CD4-positive, alpha-beta T cell treated with Interleukin-6 for 4 hours (primary cell): Measurements from ENCODE around the gene CYP2D6.
"Not testable (repeated sequence)": the region's sequence is repeated elsewhere in the genome, so short reads cannot be mapped to it uniquely, and the experiment has no call there.

Experiments
- DNase-seq: peaks from one replicate; pipeline ENCODE4 v3.0.0-alpha.2; 2020; ENCODE audit warnings: mixed read lengths

CYP2D6 gene

DNA sequence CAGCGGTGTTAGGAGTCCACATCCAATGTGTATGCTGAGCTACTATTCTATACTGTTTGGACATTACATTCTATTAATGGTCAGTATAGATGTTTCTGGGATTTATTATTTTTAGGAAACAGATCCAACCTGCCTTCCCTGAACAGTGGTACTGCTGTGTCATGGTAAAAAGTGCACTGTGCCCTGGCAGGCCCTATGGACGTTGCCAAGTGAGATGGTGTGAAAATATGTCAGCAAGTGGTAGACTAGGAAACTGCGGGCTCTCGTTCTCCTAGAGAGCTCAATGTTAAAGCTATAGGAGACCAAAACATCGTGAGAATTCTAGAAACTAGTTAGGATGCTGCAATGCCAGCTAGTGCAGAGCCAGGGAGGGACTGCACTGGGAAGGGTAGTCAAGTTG is 26.0 kb upstream of the CYP2D6 start:
- DNase-seq = no peak

DNA sequence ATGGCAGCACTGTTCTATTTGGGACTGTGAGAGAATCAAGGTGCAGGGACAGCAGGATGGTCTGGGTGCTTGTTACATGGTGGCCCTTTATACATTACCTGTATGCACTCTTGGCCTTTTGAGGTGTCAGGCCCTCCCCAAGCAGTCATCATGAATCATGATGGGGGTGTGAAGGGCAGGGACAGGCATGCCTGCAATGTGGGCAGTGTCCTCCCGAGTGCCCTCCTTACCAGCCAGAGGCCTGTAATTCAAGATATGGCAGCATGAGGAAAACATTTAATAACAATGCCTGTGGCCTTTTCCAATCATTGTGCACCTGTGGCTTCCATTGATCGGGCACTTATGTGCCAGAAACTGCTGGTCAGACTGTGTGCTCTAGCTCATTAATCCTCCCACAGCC is 25.5 kb upstream of the CYP2D6 start:
- no peak for DNase-seq

DNA sequence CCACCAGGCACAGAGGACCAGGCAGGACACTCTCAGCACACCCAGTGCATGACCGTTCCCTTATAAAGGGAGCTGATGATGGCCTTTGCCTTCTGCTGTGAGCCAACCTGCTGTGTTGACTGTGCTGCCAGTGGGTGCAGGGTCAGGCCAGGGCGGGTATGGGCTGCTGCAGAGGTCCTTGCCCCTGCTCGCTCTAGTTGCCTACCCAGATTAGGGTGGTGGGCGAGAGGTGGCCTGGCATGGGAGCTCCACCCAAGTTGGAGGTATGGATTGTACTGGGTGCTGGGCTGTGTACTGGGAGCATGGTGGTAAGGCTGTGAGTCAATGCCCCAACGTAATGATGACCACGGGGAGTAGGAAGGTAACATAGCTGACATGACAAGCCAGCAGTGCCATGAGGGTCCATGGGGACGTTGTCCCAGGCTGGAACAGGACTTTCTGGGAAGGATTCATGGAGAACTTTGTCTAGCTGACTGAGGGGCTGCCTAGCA is 24.5 kb upstream of the CYP2D6 start:
- DNase-seq = no peak

DNA sequence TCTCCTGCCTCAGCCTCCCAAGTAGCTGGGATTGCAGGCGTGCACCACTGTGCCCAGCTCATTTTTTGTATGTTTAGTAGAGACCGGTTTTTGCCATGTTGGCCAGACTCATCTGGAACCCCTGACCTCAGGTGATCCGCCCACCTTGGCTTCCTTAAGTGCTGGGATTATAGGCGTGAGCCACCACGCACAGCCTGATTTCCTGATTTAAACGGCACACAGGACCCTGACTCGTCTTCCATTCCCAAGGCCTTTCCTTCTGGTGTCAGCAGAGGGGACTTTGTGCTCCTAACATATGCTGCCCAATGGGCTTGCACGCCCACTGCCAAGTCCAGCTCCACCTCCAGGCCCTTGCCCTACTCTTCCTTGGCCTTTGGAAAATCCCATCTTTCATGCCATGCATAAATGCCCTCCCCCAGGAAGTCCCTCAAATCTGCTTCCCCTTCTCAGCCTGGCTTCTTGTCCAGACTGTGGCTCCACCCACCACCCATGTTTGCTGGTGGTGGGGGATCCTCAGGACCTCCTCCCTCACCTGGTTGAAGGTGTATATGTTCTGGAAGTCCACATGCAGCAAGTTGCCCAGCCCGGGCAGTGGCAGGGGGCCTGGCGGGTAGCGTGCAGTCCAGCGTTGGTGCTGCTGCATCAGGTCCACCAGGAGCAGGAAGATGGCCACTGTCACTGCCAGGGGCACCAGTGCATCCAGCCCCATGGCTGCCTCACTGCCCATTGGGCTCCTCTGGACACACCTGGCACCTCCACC is 23.9 kb upstream of the CYP2D6 start:
- DNase-seq = no peak

DNA sequence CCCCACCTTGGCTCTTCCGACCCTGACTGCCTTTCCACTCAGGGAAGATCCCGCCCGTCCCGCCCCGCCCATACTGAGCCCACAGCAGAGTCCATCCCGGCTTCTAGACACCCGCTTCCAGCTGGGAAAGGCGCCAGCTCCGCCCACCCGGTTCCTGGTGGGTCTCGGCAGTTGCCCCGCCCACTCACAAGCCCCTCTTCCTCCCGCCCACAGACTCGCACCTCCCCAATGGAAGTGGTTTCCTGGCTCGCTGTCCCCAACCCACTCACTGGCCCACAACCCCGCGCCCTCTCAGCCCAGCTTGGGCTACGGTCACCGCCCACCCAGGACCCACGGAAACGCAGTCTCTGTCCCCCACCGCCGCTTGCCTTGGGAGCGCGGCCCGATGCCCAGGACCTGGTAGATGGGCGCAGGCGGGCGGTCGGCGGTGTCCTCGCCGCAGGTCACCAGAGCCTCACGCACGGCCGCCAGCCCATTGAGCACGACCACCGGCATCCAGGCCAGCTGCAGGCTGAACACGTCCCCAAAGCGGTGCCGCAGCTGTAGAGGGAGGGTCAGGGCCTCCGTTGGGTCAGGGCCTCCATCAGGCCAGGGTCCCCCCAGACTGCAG is 22.2 kb upstream of the CYP2D6 start:
- no peak for DNase-seq

DNA sequence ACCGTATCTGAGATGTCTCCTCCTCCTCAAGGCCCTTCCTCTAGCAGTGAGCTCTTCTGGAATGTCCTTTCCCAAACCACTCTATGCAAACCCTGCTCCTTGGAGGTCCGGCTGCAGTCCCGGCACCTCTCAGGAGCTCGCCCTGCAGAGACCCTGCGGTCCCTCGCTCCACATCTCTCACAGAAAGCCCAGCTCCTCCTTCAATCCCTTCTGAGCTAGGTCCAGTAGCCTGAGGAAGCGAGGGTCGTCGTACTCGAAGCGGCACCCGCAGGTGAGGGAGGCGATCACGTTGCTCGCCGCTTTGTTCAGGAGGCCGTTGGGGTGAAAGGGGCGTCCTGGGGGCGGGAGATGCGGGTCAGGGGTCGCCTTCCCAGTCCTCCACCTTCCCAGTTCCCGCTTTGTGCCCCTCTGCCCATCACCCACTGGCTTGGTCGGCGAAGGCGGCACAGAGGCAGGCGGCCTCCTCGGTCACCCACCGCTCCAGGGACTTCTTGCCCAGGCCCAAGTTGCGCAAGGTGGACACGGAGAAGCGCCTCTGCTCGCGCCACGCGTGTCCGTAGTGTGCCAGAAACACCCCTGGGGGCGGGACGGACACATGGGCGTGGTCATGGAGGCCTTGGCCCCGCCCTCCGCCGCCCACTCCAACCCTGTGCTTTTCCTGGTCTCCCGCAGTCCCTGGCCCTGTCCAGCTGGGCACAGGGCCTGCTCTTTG is 21.5 kb upstream of the CYP2D6 start:
- DNase-seq = no peak

DNA sequence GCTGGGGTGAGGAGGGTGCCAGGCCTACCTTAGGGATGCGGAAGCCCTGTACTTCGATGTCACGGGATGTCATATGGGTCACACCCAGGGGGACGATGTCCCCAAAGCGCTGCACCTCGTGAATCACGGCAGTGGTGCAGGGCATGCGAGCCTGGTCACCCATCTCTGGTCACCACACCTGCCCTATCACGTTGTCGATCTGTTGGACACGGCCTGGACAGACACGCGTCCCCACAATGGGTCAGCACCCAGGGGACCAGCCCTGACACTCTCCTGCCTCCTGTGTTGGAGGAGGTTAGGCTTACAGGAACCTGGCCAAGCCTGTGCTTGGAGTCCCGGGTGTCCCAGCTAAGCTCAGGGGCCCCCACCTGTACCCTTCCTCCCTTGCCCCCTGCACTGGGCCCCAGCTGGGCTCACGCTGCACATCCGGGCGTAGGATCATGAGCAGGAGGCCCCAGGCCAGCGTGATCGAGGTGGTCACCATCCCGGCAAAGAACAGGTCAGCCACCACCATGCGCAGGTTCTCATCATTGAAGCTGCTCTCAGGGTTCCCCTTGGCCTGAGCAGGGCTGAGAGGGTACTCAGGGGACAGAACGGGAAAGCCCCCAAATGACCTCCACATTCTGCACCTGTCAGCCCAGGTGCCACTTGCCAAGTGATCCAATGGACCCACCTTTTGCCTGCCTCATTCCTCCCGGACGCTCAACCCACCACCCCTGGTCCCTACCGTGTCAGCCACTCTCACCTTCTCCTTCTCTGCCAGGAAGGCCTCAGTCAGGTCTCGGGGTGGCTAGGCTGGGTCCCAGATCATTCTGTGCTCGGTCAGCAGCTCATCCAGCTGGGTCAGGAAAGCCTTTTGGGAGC is 20.3 kb upstream of the CYP2D6 start:
- no peak for DNase-seq

DNA sequence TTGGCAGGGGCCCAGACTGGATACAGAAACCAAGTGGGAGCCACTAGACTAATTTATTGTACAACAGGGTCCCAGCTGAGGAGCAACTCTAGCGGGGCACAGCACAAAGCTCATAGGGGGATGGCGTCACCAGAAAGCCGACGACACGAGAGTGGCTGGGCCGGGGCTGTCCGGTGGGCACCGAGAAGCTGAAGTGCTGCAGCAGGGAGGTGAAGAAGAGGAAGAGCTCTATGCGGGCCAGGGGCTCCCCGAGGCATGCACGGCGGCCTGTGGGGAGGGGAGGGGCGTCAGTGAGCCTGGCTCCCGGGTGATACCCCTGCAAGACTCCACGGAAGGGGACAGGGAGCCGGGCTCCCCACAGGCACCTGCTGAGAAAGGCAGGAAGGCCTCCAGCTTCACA is 19.2 kb upstream of the CYP2D6 start:
- DNase-seq = not testable (repeated sequence)

DNA sequence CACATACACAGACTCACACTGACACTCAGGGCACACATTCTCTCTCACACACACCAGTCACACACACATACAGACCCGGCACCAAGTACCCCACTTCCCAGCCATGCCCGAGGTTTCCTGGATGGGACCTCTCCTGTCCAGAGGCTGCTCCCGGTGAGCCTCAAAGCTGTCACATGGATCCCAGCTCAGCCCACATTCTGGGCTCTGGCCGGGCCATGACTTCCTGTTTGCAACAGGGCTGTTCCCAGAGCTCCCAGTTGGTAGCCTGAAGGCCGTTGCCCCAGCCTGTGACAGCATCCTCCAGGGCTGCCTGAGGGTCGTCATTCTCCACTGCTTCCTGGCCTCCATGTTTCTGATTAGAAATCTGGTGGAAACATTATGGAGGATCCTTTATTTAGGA is 14.6 kb upstream of the CYP2D6 start:
- DNase-seq = no peak

DNA sequence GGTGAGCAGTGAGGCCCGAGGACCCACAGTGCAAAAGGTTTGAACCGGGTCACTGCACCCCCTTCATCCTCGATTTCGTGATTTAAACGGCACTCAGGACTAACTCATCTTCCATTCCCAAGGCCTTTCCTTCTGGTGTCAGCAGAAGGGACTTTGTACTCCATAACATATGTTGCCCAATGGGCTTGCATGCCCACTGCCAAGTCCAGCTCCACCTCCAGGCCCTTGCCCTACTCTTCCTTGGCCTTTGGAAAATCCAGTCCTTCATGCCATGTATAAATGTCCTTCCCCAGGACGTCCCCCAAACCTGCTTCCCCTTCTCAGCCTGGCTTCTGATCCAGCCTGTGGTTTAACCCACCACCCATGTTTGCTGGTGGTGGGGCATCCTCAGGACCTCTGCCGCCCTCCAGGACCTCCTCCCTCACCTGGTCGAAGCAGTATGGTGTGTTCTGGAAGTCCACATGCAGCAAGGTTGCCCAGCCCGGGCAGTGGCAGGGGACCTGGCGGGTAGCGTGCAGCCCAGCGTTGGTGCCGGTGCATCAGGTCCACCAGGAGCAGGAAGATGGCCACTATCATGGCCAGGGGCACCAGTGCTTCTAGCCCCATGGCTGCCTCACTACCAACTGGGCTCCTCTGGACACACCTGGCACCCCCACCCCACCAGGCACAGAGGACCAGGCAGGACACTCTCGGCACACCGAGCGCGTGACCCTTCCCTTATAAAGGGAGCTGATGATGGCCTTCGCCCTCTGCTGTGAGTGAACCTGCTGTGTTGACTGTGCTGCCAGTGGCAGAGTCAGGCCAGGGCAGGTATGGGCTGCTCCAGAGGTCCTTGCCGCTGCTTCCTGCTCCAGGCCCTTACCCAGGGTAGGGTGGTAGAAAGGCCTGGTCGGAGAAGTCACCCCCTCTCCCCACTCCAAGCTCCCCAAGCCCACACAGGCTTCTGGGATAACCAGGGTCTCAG is 13.5 kb upstream of the CYP2D6 start:
- DNase-seq = not testable (repeated sequence)

DNA sequence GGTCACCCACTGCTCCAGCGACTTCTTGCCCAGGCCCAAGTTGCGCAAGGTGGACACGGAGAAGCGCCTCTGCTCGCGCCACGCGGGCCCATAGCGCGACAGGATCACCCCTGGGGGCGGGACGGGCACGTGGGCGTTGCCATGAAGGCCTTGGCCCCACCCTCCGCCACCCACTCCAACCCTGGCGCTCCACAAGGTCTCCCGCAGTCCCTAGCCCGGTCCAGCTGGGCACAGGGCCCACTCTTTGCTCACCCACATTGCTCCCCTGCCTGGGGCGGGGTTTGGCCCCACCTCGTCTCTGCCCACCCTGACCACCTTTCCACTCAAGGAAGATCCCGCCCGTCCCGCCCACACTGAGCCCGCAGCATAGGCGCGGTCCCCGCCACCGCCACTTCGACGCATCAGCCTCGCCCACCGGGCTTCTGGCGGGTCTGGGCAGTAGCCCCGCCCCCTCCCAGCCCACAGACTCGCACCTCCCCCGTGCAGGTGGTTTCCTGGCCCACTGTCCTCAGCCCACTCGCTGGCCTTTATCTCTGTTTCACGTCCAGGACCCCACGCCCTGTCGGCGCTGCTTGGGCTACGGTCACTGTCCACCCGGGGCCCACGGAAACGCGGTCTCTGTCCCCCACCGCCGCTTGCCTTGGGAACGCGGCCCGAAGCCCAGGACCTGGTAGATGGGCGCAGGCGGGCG is 12.3 kb upstream of the CYP2D6 start:
- no peak for DNase-seq

DNA sequence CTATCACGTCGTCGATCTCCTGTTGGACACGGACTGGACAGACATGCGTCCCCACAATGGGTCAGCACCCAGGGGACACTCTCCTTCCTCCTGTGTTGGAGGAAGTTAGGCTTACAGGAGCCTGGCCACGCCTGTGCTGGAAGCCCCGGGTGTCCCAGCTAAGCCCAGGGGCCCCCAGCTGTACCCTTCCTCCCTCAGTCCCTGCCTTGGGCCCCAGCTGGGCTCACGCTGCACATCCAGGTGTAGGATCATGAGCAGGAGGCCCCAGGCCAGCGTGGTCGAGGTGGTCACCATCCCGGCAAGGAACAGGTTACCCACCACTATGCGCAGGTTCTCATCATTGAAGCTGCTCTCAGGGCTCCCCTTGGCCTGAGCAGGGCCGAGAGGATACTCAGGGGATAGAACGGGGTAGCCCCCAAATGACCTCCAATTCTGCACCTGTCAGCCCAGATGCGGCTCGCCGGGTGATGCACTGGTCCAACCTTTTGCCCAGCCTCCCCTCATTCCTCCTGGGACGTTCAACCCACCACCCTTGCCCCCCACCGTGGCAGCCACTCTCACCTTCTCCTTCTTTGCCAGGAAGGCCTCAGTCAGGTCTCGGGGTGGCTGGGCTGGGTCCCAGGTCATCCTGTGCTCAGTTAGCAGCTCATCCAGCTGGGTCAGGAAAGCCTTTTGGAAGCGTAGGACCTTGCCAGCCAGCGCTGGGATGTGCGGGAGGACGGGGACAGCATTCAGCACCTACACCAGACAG is 10.9 kb upstream of the CYP2D6 start:
- DNase-seq = not testable (repeated sequence)

DNA sequence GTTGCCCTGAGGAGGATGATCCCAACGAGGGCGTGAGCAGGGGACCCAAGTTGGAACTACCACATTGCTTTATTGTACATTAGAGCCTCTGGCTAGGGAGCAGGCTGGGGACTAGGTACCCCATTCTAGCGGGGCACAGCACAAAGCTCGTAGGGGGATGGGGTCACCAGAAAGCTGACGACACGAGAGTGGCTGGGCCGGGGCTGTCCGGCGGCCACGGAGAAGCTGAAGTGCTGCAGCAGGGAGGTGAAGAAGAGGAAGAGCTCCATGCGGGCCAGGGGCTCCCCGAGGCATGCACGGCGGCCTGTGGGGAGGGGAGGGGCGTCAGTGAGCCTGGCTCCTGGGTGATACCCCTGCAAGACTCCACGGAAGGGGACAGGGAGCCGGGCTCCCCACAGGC is 9.5 kb upstream of the CYP2D6 start:
- not testable (repeated sequence) for DNase-seq

DNA sequence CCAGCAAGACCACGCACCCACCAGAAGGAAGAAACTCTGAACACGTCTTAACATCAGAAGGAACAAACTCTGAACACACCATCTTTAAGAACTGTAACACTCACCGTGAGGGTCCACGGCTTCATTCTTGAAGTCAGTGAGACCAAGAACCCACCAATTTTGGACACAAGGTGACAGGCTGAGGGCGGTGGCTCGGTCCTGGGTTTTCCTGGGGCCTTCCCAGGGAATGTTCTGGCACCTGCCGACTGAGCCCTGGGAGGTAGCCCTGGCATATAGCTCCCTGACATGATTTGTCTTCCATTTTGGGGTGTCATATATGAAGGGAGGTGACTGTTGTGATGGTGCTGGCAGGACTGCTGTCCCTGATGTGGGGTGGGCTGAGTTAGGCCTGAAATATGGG is 8.9 kb upstream of the CYP2D6 start:
- not testable (repeated sequence) for DNase-seq

DNA sequence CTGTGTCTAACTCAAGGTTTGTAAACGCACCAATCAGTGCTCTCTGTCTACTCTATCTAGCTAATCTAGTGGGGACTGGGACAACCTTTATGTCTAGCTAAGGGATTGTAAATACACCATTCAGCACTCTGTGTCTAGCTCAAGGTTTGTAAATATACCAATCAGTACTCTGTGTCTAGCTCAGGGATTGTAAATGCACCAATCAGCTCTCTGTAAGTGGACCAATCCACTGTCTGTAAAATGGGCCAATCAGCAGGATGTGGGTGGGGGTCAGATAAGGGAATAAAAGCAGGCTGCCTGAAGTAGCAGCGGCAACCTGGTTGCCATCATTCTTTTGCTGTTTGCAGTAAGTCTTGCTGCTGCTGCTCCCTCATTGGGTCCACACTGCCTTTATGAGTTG is 8.4 kb upstream of the CYP2D6 start:
- no peak for DNase-seq

DNA sequence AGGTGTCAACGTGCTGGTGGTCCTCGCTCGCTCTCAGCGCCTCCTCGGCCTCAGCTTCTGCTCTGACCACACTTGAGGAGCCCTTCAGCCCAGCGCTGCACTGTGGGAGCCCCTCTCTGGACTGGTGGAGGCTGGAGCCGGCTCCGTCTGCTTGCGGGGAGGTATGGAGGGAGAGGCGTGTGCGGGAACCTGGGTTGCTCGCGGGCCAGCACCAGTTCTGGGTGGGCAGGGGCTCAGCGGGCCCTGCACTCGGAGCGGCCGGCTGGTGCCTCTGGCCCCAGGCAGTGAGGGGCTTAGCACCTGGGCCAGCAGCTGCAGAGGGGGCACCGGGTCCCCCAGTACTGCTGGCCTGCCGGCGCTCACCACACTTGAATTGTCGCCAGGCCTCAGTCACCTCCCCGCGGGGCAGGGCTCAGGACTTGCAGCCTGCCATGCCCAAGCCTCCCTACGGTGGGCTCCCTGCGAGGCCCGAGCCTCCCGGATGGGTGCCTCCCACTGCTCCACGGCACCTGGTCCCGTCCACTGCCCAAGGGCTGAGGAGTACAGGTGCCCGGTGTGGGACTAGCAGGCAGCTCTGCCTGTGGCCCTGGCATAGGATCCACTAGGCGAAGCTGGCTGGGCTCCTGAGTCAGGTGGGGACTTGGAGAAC is 7.6 kb upstream of the CYP2D6 start:
- no peak for DNase-seq

DNA sequence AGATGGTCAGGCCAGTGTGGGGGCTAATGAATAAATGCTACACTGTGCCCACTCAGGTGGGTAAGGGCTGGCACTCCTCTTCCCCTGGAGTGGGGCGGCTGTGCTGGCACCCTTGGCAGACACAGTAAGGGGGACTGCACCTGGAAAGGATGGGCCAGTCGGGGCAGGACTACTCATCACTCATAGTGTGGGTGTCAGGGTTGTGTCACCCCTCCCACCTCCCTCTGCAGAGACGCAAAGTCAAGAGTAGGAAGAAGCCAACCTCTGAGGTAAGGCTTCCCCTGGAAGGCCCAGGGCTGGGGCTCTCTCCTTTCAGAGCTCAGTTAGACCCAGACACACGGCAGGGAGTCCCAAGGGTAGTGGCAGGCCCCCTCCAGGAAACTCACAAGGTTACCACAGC is 5.1 kb upstream of the CYP2D6 start:
- not testable (repeated sequence) for DNase-seq

DNA sequence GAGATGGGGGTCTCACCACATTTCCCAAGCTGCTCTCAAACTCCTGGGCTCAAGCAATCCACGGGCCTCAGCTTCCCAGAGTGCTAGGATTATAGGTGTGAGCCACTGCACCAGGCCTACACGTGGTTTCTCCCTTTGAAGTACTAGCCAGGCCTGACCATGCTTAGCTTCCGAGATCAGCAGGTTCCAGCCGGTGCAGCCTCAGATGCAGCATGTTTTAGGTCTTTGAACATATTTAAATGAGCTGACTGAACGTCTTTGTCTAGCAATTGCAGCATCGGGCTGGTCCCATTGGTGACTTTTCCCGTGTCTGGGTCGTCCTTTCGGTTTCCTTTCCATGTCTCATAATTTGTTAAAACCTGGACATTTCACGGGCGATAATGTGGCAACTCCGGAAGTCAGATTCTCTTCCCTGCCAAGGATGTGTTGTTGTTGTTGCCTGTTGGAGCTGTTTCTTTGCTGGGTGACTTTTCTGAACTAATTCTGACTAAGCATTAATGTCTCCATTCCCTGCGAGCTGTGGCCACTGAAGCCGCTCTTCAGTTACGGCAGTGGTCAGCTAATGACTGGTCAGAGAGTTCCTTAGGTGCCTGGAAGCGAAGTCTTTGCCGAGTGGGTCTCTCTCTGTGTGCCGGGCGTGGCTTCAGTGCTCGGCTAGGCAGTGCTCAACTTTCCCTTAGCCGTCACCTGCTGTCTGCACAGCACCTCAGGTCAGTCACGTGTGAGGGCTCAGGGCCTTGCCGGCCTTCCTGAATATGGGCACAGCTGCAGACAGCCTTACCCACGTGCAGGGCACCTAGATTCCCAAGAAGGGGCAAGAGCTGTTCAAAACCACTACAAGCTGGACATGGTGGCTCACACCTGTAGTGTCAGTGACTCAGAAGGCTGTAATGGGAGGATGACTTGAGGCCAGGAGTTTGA is 3.8 kb upstream of the CYP2D6 start:
- no peak for DNase-seq

DNA sequence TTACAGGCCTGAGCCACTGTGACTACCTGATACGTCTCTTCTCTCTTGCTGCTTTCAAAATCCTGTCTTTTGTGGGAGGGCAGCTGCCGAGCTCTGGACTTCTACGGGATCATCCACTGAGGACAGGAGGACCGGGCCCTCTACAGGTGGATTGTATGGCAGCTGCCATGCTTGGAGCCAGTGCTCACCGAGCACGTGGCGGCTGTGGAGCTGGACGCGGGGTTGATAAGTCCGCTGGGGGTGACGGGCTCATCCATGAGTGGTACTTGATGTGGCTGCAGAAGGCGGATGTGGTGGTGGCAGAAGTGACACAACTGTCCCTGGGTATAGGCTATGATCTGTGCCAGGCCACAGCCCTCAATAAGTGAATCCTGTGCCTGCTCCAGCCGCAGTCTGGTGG is 1.8 kb upstream of the CYP2D6 start:
- no peak for DNase-seq
